ENCODE data around the gene SFXN3. TPM values are rescaled to one million over a fixed set of nuclear protein-coding genes. Genes with fewer than 3 reads are reported as not detected.

Gene SFXN3
- total and polyA plus RNA-seq, 2 of the 8 experiments (the other 6 are each of a cell fraction or from before 2014, with no cell fraction given), result 2.6 to 2.8 TPM

GRCh38 chr10:100995181-100995580, 35.9 kb upstream of the SFXN3 start (continued):
- TF ChIP-seq NANOG (IDR thresholded peaks at IDR 0.05; ENCODE audit: insufficient read depth, low read depth, low read length, poor library complexity, severe bottlenecking), result no peak

Measured in H1 (cell line).